HepG2 (cell line): ENCODE results near the gene CEP89.

ENCODE experiments used
- FOXJ3 ChIP-seq: sonication (generic); formaldehyde crosslinking; IDR thresholded peaks from 2 replicates; pipeline ENCODE4 v1.4.0; 2020; ENCODE audit warnings: missing genetic modification reagents, mild to moderate bottlenecking, borderline replicate concordance
- FOXM1 ChIP-seq: sonication (generic); formaldehyde crosslinking; IDR thresholded peaks from 2 replicates; pipeline ENCODE4 v1.5.0; 2020; ENCODE audit warnings: missing genetic modification reagents
- HOXA9 ChIP-seq: sonication (generic); formaldehyde crosslinking; IDR thresholded peaks from 2 replicates; pipeline ENCODE4 v1.8.1; 2022; ENCODE audit warnings: missing genetic modification reagents, mild to moderate bottlenecking, moderate library complexity, borderline replicate concordance
- LCORL ChIP-seq, 2 experiments: fragments of 450-650 bp in 1 of 2; sonication (generic) in 1 of 2; formaldehyde crosslinking in 1 of 2; IDR thresholded peaks; 2 replicates each; pipeline versions ENCODE4 v1.5.0 to v1.6.1; 2017 to 2020; ENCODE audit warnings: antibody characterized with exemption in 1 of 2, missing genetic modification reagents in 1 of 2
- YY1 ChIP-seq: IDR thresholded peaks from 2 replicates; pipeline ENCODE4 v1.6.1; 2011; ENCODE audit warnings: low read length, low read depth, moderate library complexity, mild to moderate bottlenecking; ENCODE audit not compliant: insufficient read depth, insufficient replicate concordance
- ZNF546 ChIP-seq: sonication (generic); formaldehyde crosslinking; conservative IDR thresholded peaks from 2 replicates; pipeline ENCODE4 v1.8.1; 2023; ENCODE audit warnings: mild to moderate bottlenecking, missing genetic modification reagents
- ZNF724P ChIP-seq: sonication (generic); formaldehyde crosslinking; IDR thresholded peaks from 2 replicates; pipeline ENCODE4 v1.8.0; 2022; ENCODE audit warnings: missing genetic modification reagents, borderline replicate concordance
- TF ChIP-seq, protein P1 (sequence below): sonication (generic); formaldehyde crosslinking; IDR thresholded peaks from 2 replicates; pipeline ENCODE4 v1.8.0; 2022; ENCODE audit warnings: missing genetic modification reagents, low read depth, mild to moderate bottlenecking, borderline replicate concordance
- TF ChIP-seq, protein P2 (sequence below): sonication (generic); formaldehyde crosslinking; IDR thresholded peaks from 2 replicates; pipeline ENCODE4 v1.5.0; 2020; ENCODE audit warnings: mild to moderate bottlenecking, missing genetic modification reagents, moderate library complexity

DNA sequence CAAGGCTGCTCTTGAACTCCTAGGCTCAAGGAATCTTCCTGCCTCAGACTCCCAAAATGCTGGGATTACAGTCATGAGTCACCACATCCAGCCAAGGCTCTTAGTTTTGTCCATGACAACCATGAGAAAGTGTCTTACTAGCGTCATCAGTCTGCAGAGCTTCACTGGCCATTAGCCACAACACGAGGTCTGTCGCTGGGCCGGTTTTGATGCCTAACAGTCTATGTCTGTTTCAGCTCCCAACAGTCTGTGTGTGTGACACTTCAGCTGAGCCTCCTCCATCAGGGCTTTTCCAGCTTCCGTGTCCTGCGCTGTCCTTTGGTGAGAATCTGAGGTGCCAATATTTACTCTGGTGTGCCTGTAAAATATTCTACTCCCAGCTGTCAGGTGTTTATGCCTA lies 47.6 kb downstream of the CEP89 start:
- TF ChIP-seq HOXA9 (CRISPR knock-in tag): no peak
- TF ChIP-seq, protein P1, sequence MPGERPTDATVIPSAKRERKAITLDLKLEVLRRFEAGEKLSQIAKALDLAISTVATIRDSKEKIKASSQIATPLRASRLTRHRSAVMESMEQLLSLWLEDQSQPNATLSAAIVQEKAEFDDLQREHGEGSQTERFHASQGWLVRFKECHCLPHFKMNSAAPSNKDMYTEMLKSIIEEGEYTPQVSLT (CRISPR knock-in tag): no peak
- no peak for TF ChIP-seq LCORL (IDR thresholded peaks at IDR 0.05)
- no peak for TF ChIP-seq LCORL (CRISPR knock-in tag; IDR thresholded peaks at IDR 0.05)
- TF ChIP-seq, protein P2, sequence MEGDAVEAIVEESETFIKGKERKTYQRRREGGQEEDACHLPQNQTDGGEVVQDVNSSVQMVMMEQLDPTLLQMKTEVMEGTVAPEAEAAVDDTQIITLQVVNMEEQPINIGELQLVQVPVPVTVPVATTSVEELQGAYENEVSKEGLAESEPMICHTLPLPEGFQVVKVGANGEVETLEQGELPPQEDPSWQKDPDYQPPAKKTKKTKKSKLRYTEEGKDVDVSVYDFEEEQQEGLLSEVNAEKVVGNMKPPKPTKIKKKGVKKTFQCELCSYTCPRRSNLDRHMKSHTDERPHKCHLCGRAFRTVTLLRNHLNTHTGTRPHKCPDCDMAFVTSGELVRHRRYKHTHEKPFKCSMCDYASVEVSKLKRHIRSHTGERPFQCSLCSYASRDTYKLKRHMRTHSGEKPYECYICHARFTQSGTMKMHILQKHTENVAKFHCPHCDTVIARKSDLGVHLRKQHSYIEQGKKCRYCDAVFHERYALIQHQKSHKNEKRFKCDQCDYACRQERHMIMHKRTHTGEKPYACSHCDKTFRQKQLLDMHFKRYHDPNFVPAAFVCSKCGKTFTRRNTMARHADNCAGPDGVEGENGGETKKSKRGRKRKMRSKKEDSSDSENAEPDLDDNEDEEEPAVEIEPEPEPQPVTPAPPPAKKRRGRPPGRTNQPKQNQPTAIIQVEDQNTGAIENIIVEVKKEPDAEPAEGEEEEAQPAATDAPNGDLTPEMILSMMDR (CRISPR knock-in tag): no peak
- no peak for TF ChIP-seq YY1
- TF ChIP-seq FOXM1 (CRISPR knock-in tag): no peak
- TF ChIP-seq ZNF724P (CRISPR knock-in tag): no peak
- TF ChIP-seq ZNF546 (CRISPR knock-in tag): no peak
- no peak for TF ChIP-seq FOXJ3
